Motor neuron (in vitro differentiated cells): ENCODE results near the gene MVB12B. TPM values are rescaled to one million over a fixed set of nuclear protein-coding genes. Genes with fewer than 3 reads are reported as not detected.

Source experiments
- ATAC-seq, 8 experiments: fragments of 200-7000 bp; cut with Tn5 transposase; replicated peaks in 6 of 8; 2 replicates each; pipeline ENCODE4 v1.8.0; 2021; ENCODE audit warnings: mild to moderate bottlenecking in 8 of 8, moderate library complexity in 8 of 8
- H3K27ac ChIP-seq, 2 donors: fragments of 250-450 bp; sonication (Bioruptor Pico); 2 replicates each; pipeline ENCODE4 v1.9.0; 2021; ENCODE audit warnings: antibody characterized with exemption in 2 of 2, mild to moderate bottlenecking in 2 of 2, moderate library complexity in 1 of 2
- H3K4me1 ChIP-seq, 2 donors: fragments of 250-450 bp; sonication (Bioruptor Pico); replicated peaks in 1 of 2; 2 replicates each; pipeline ENCODE4 v1.6.1; 2021; ENCODE audit warnings: antibody characterized with exemption in 2 of 2, mild to moderate bottlenecking in 2 of 2, moderate library complexity in 1 of 2
- H3K4me3 ChIP-seq, 5 donors: fragments of 250-450 bp; sonication (Bioruptor Pico); 2 replicates each; pipeline ENCODE4 v1.9.0; 2021; ENCODE audit warnings: antibody characterized with exemption in 5 of 5, mild to moderate bottlenecking in 5 of 5, moderate library complexity in 4 of 5
- WGBS, 10 experiments: fragments of 450-650 bp; shearing (Covaris generic); methylation state at CpG; one replicate each; pipeline ENCODE4 v1.0.0; 2022; 5-methylcytosine and 5-hydroxymethylcytosine counted together
- in situ Hi-C, 9 experiments: fragments of 400-800 bp; cut with MboI; loops; one replicate each; pipeline ENCODE4 v1.15.0; 2021; ENCODE audit warnings: low sequenced_read_pairs in 9 of 9, low pct_unique_long_range_greater_than_20kb in 2 of 9; ENCODE audit not compliant: unreplicated experiment in 9 of 9
- total RNA-seq, 8 experiments: library from RNA; unstranded; fragments of 300-600 nt; gene quantifications; 2 replicates each; pipeline versions ENCODE4 v1.2.3 to v1.2.4, GENCODE V29; 2022

The MVB12B gene
- total RNA-seq, 8 experiments from 2014 or later: 1.7 to 33.8 (median 23.0) TPM

GRCh38 chr9:126386776-126387175, 60.1 kb downstream of the MVB12B start:
- Histone ChIP-seq H3K4me1 (peaks cover 6 to 27% of the 10 kb centered on the region in 2 donors), H3K27ac (no peak overlapping the region), H3K4me3 (no peak overlapping the region)
- no peak for ATAC-seq
- in situ Hi-C loops: loop anchor here in 3 of 9 experiments (25.0 kb wide), 2 partner anchors 149 to 974 kb away; no protein-coding TSS in a partner anchor
- WGBS, 10 experiments: 67 to 100% (median 74%) methylated on average over 1 to 5 of the region's 6 CpGs

DNA sequence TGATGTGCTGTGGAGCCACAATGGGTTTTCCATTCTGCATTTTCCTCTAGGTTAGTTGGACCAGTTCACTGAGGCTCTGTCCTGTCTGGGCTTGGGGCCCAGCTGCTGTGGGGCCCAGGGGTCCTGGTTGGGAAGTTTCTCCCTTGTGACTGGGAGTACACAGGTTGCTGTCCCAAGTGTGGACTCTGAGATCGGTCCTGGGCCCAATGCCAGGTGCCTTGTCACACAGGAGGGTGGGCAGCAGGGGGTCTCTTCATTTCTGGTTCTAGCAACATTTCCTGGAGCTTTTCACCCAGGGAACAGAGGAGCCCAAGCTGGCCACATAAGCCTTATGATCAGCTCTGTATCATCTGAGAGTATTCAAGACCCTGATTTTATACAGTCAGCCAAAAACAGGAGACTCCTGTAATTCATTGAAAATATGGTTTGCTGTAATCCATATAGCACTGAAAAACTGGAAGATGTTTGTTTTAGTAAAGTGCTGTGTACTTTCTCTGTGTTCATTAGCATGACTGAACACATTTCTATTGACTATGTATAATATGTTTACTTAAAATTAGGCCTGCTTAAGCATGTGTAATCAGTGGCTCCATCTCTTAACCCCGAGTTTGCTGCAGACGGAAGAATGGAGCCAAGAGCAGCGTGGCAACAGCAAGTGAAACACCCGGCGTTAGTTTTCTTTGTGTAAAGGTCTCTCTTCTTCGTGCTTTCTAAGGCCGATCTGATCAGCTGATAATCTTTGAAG, 62.5 kb downstream of the MVB12B start:
- H3K4me3 ChIP-seq: no peak overlapping the region
- in situ Hi-C loops: loop anchor here in 3 of 9 experiments (25.0 kb wide), 2 partner anchors 152 to 977 kb away; no protein-coding TSS in a partner anchor
- no peak overlapping the region for H3K27ac ChIP-seq
- 50 to 100% (median 93%) methylated on average over 1 to 7 of the region's 8 CpGs; no CpG with 5 or more reads in 3 of the 10 experiments for WGBS, 10 experiments
- H3K4me1 ChIP-seq: peaks cover 0 to 8% of the 10 kb centered on the region in 2 donors
- peak in 1 of 8 experiments; percentile 57 for ATAC-seq

DNA sequence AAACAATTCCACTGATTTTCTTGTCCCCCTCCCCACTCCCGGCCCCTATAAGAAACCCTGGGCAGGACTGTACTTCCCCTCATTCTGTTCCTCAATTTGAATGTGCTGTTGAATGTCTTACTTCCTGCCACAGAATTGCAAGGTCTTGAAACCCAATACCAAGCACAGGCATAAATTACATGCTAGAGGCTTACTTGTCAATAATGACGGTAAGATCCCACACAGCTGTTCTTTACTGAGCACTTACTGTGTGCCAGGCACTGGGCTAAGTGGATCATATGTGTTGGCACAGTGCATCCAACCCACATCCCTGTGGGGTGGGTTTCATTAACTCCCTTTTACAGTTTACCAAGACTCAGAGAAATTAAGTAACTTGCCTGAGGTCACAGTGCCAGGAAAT, 63.4 kb downstream of the MVB12B start:
- no peak overlapping the region for H3K4me3 ChIP-seq
- no peak overlapping the region for H3K27ac ChIP-seq
- 89 to 100% (median 100%) methylated on average over 1 to 2 of the region's 2 CpGs; no CpG with 5 or more reads in 7 of the 10 experiments for WGBS, 10 experiments
- in situ Hi-C loops: loop anchor here in 4 of 9 experiments (10.0 to 25.0 kb wide), 3 partner anchors 85 to 978 kb away; no protein-coding TSS in a partner anchor
- no peak for ATAC-seq
- H3K4me1 ChIP-seq: peaks cover 0 to 6% of the 10 kb centered on the region in 2 donors

GRCh38 chr9:126390923-126391322, 64.3 kb downstream of the MVB12B start:
- Histone ChIP-seq H3K4me1 (peaks cover 0 to 4% of the 10 kb centered on the region in 2 donors), H3K4me3 (no peak overlapping the region), H3K27ac (no peak overlapping the region)
- no peak for ATAC-seq
- 79 to 100% (median 85%) methylated on average over 1 to 4 of the region's 9 CpGs; no CpG with 5 or more reads in 5 of the 10 experiments for WGBS, 10 experiments
- in situ Hi-C loops: loop anchor here in 4 of 9 experiments (10.0 to 25.0 kb wide), 3 partner anchors 86 to 979 kb away; no protein-coding TSS in a partner anchor

DNA sequence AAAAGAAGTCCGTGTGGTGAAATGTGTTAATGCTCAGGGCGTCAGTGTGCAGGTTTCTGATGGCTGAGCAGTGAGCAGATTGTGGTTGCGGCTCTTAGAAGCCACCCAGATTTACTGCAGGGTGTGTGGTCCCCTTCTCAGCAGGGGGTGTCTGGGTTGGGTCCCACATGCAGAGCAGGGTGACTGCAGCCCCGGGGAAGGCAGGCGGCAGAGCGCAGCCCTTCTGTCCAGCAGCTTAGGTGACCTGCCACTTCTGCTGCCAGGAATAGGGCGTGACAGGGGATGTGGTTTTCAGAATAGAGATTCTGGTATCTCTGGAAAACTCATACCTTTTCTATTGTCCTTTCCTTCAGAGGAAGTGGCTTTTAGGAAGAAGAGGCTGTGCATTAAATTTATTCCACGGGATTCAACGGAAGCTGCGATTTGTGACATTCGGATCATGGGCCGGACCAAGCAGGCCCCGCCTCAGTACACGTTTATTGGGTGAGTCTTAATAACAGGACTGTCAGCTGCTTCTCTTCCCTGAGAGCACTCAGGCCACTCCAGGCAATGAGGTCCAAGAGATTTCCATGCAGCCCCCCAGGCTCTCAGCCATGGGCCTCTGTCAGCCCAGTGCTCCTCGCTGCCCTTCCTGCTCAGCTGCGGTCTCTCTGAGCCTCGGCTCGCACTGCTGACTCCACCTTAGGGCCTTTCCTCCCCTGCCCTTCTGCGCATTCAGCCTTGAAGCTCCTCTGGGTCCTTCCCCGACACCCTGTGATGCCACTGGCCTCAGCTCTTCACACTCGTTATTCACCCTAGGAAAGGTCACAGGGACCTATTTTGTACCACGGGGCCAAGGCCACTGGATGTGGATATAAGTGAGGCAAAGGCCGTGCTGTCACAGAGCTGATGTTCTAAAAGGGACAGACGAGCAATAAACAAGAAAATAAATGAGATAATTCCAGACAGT, 65.4 kb downstream of the MVB12B start:
- WGBS, 10 experiments: 57 to 100% (median 90%) methylated on average over 1 to 19 of the region's 24 CpGs
- Histone ChIP-seq H3K4me3 (no peak overlapping the region), H3K4me1 (no peaks in the 10 kb centered on the region), H3K27ac (no peak overlapping the region)
- in situ Hi-C loops: loop anchor here in 4 of 9 experiments (10.0 to 25.0 kb wide), 3 partner anchors 87 to 980 kb away; no protein-coding TSS in a partner anchor
- ATAC-seq: no peak

GRCh38 chr9:126392662-126393371, 66.2 kb downstream of the MVB12B start:
- no peak overlapping the region for H3K4me3 ChIP-seq
- 58 to 100% (median 82%) methylated on average over 1 to 6 of the region's 9 CpGs for WGBS, 10 experiments
- no peak overlapping the region for H3K27ac ChIP-seq
- peak in 2 of 8 experiments; percentile 34 to 76 for ATAC-seq
- H3K4me1 ChIP-seq: no peaks in the 10 kb centered on the region
- in situ Hi-C loops: loop anchor here in 4 of 9 experiments (10.0 to 25.0 kb wide), 3 partner anchors 88 to 981 kb away; no protein-coding TSS in a partner anchor

DNA sequence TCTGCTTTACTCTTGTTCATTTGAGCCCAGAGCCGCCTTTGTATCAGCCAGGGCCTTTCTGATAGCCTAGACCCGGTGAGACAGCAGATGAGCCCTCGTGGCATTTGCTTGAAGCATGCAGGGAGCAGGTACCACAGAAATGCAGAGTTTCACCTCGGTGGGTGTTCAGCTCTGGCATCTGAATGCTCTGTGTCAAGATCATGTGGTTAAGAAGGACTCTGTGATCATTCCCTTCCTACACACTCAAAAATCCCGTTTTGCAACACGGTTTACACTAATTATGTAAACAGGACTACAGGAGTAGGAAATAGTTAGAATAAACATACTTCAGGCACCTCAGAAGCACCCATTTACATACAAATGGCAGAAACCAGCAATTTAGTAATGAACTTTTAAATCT, 67.2 kb downstream of the MVB12B start:
- Histone ChIP-seq H3K27ac (no peak overlapping the region), H3K4me3 (no peak overlapping the region), H3K4me1 (peaks cover 0 to 6% of the 10 kb centered on the region in 2 donors)
- in situ Hi-C loops: loop anchor here in 4 of 9 experiments (10.0 to 25.0 kb wide), 3 partner anchors 89 to 982 kb away; no protein-coding TSS in a partner anchor
- 38 to 100% (median 63%) methylated on average over 1 to 4 of the region's 6 CpGs; no CpG with 5 or more reads in 2 of the 10 experiments for WGBS, 10 experiments
- ATAC-seq: no peak

DNA sequence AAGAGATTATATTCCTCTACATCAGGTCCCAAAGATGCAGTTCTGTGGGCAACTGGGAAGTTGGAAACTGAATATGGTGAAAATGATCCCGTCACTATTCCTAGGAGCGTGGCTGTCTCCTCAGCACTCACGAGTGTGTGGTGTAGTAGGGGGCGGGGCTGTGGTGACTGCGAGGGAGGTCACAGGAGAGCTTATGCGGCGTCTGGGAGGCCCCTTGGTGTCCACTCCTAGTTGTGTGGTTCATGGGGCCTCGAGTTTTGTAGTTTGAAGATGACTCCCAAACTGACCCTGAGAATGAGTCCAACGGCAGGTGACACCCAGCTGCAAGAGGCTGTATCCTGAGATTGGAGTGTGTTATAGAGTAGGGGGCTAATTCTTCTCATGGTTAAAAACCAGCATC, 68.2 kb downstream of the MVB12B start:
- Histone ChIP-seq H3K4me1 (peaks cover 0 to 6% of the 10 kb centered on the region in 2 donors), H3K27ac (no peak overlapping the region), H3K4me3 (no peak overlapping the region)
- WGBS, 10 experiments: 74 to 100% (median 96%) methylated on average over 1 to 6 of the region's 9 CpGs; no CpG with 5 or more reads in 5 of the 10 experiments
- no peak for ATAC-seq
- in situ Hi-C loops: loop anchor here in 4 of 9 experiments (10.0 to 25.0 kb wide), 3 partner anchors 90 to 983 kb away; no protein-coding TSS in a partner anchor

- in situ Hi-C loops: loop anchor here in 4 of 9 experiments (10.0 to 25.0 kb wide), 3 partner anchors 91 to 983 kb away; no protein-coding TSS in a partner anchor
- no peak overlapping the region for H3K4me3 ChIP-seq
- peaks cover 0 to 6% of the 10 kb centered on the region in 2 donors for H3K4me1 ChIP-seq
- ATAC-seq: peak in 2 of 8 experiments; percentile 43 to 62
- H3K27ac ChIP-seq: no peak overlapping the region
- WGBS, 10 experiments: 0 to 80% (median 69%) methylated on average over 1 to 7 of the region's 7 CpGs
Measured at GRCh38 chr9:126395439-126396212, 69.0 kb downstream of the MVB12B start.

GRCh38 chr9:126397056-126397455, 70.4 kb downstream of the MVB12B start:
- ATAC-seq: no peak
- WGBS, 10 experiments: 60 to 100% (median 88%) methylated on average over 1 to 4 of the region's 5 CpGs; no CpG with 5 or more reads in 3 of the 10 experiments
- peaks cover 2 to 8% of the 10 kb centered on the region in 2 donors for H3K4me1 ChIP-seq
- no peak overlapping the region for H3K4me3 ChIP-seq
- in situ Hi-C loops: loop anchor here in 4 of 9 experiments (10.0 to 25.0 kb wide), 3 partner anchors 92 to 985 kb away; no protein-coding TSS in a partner anchor
- no peak overlapping the region for H3K27ac ChIP-seq

GRCh38 chr9:126398403-126399058, 71.9 kb downstream of the MVB12B start:
- Histone ChIP-seq H3K27ac (no peak overlapping the region), H3K4me1 (peaks cover 2 to 8% of the 10 kb centered on the region in 2 donors), H3K4me3 (no peak overlapping the region)
- 9 to 60% (median 26%) methylated on average over 3 to 20 of the region's 25 CpGs; no CpG with 5 or more reads in 2 of the 10 experiments for WGBS, 10 experiments
- in situ Hi-C loops: loop anchor here in 4 of 9 experiments (10.0 to 25.0 kb wide), 3 partner anchors 94 to 986 kb away; no protein-coding TSS in a partner anchor
- ATAC-seq: peak; percentile 83 to 97 (median 93)
